KMS-11 (cell line): ENCODE measurements around the gene CDK19.

Experiments used
- H2AFZ ChIP-seq: fragments of 200-600 bp; sonication (generic); 2 replicates; pipeline ENCODE4 v1.6.1; 2016; ENCODE audit warnings: antibody characterized with exemption, mixed run types, low read depth
- H3K27ac ChIP-seq: fragments of 200-600 bp; sonication (generic); 2 replicates; pipeline ENCODE4 v1.6.1; 2016; ENCODE audit warnings: mild to moderate bottlenecking, mixed run types
- H3K27me3 ChIP-seq: fragments of 200-600 bp; sonication (generic); 2 replicates; pipeline ENCODE4 v1.6.1; 2017; ENCODE audit warnings: mild to moderate bottlenecking, low read depth, mixed run types, moderate library complexity; ENCODE audit not compliant: insufficient read depth
- H3K36me3 ChIP-seq: fragments of 200-600 bp; sonication (generic); 2 replicates; pipeline ENCODE4 v1.6.1; 2017; ENCODE audit warnings: mild to moderate bottlenecking, mixed run types; ENCODE audit not compliant: insufficient read depth
- H3K4me1 ChIP-seq: fragments of 200-600 bp; sonication (generic); 2 replicates; pipeline ENCODE4 v1.6.1; 2016; ENCODE audit warnings: mild to moderate bottlenecking, low read depth, mixed run types; ENCODE audit not compliant: poor library complexity, severe bottlenecking
- H3K4me2 ChIP-seq: fragments of 200-600 bp; sonication (generic); 2 replicates; pipeline ENCODE4 v1.7.0; 2016; ENCODE audit warnings: mild to moderate bottlenecking, mixed run types
- H3K4me3 ChIP-seq: fragments of 200-600 bp; sonication (generic); IDR thresholded peaks from 2 replicates; pipeline ENCODE4 v1.6.1; 2017; ENCODE audit warnings: low read depth, low read length, mixed read lengths; ENCODE audit not compliant: insufficient read depth
- H3K79me2 ChIP-seq: fragments of 200-600 bp; sonication (generic); 2 replicates; pipeline ENCODE4 v1.6.1; 2016; ENCODE audit warnings: low read depth, mixed run types; ENCODE audit not compliant: insufficient read depth
- H3K9ac ChIP-seq: fragments of 200-600 bp; sonication (generic); 2 replicates; pipeline ENCODE4 v1.6.1; 2016; ENCODE audit warnings: mild to moderate bottlenecking, mixed run types
- H4K20me1 ChIP-seq: fragments of 200-600 bp; sonication (generic); 2 replicates; pipeline ENCODE4 v1.6.1; 2016; ENCODE audit warnings: mild to moderate bottlenecking, mixed run types; ENCODE audit not compliant: insufficient read depth
- CTCF ChIP-seq: fragments of 200-600 bp; sonication (generic); conservative IDR thresholded peaks from 2 replicates; pipeline ENCODE4 v1.6.1; 2017; ENCODE audit warnings: low read depth, mild to moderate bottlenecking, antibody characterized with exemption, low read length, moderate library complexity, mixed read lengths

CDK19 gene

GRCh38 chr6:110575925-110576463 lies 239.3 kb downstream of the CDK19 start:
- no peak for TF ChIP-seq CTCF
- Histone ChIP-seq H3K9ac (no peak overlapping the region), H3K4me2 (no peak overlapping the region), H2AFZ (no peak overlapping the region), H3K27ac (no peak overlapping the region), H3K4me3 (no peak overlapping the region), H3K4me1 (no peaks in the 10 kb centered on the region), H3K27me3 (no peaks in the 10 kb centered on the region), H4K20me1 (no peaks in the 10 kb centered on the region), H3K36me3 (no peaks in the 10 kb centered on the region), H3K79me2 (no peaks in the 10 kb centered on the region)

- no peak overlapping the region for H3K4me2 ChIP-seq
- H3K79me2 ChIP-seq: no peaks in the 10 kb centered on the region
- TF ChIP-seq CTCF: no peak
- no peak overlapping the region for H2AFZ ChIP-seq
- no peak overlapping the region for H3K9ac ChIP-seq
- H3K36me3 ChIP-seq: no peaks in the 10 kb centered on the region
- H4K20me1 ChIP-seq: no peaks in the 10 kb centered on the region
- no peak overlapping the region for H3K27ac ChIP-seq
- H3K4me3 ChIP-seq: no peak overlapping the region
- H3K27me3 ChIP-seq: no peaks in the 10 kb centered on the region
- H3K4me1 ChIP-seq: no peaks in the 10 kb centered on the region
Observed at GRCh38 chr6:110574817-110575216, 240.5 kb downstream of the CDK19 start.

GRCh38 chr6:110573537-110573936 lies 241.7 kb downstream of the CDK19 start:
- H3K4me3 ChIP-seq: no peak overlapping the region
- no peaks in the 10 kb centered on the region for H3K79me2 ChIP-seq
- no peaks in the 10 kb centered on the region for H3K36me3 ChIP-seq
- no peak overlapping the region for H3K4me2 ChIP-seq
- H4K20me1 ChIP-seq: no peaks in the 10 kb centered on the region
- H3K27me3 ChIP-seq: no peaks in the 10 kb centered on the region
- H3K27ac ChIP-seq: no peak overlapping the region
- TF ChIP-seq CTCF: no peak
- no peak overlapping the region for H3K9ac ChIP-seq
- H2AFZ ChIP-seq: no peak overlapping the region
- H3K4me1 ChIP-seq: no peaks in the 10 kb centered on the region

GRCh38 chr6:110573136-110573535 lies 242.1 kb downstream of the CDK19 start:
- no peak overlapping the region for H2AFZ ChIP-seq
- no peak overlapping the region for H3K4me3 ChIP-seq
- H3K4me2 ChIP-seq: no peak overlapping the region
- no peak for TF ChIP-seq CTCF
- H4K20me1 ChIP-seq: no peaks in the 10 kb centered on the region
- H3K4me1 ChIP-seq: no peaks in the 10 kb centered on the region
- H3K9ac ChIP-seq: no peak overlapping the region
- no peaks in the 10 kb centered on the region for H3K79me2 ChIP-seq
- H3K36me3 ChIP-seq: no peaks in the 10 kb centered on the region
- no peaks in the 10 kb centered on the region for H3K27me3 ChIP-seq
- H3K27ac ChIP-seq: no peak overlapping the region
